K562 (cell line): ENCODE measurements around the gene EDDM13. TPM values are rescaled to one million over a fixed set of nuclear protein-coding genes. Genes with fewer than 3 reads are reported as not detected.

Source experiments
- BRD9 ChIP-seq: fragments of 450-650 bp; IDR thresholded peaks from 2 replicates; pipeline ENCODE4 v1.6.1; 2018; ENCODE audit warnings: low read depth; ENCODE audit not compliant: partially characterized antibody
- DPF2 ChIP-seq: fragments of 450-650 bp; IDR thresholded peaks from 2 replicates; pipeline ENCODE4 v1.6.1; 2016
- NFE2L1 ChIP-seq: fragments of 450-650 bp; IDR thresholded peaks from 2 replicates; pipeline ENCODE4 v1.6.1; 2016; ENCODE audit warnings: missing genetic modification characterization, low read depth, mild to moderate bottlenecking, missing compliant biosample characterization, moderate library complexity, borderline replicate concordance
- NKRF ChIP-seq: fragments of 450-650 bp; IDR thresholded peaks from 2 replicates; pipeline ENCODE4 v1.6.1; 2016; ENCODE audit warnings: borderline replicate concordance
- PREB ChIP-seq: sonication (generic); formaldehyde crosslinking; IDR thresholded peaks from 2 replicates; pipeline ENCODE4 v1.8.1; 2023; ENCODE audit warnings: mild to moderate bottlenecking, missing genetic modification reagents
- PRPF4 ChIP-seq: fragments of 200-400 bp; formaldehyde crosslinking; IDR thresholded peaks from one replicate; pipeline ENCODE4 v1.6.1; 2017; ENCODE audit warnings: low read length, low read depth, mild to moderate bottlenecking; ENCODE audit not compliant: insufficient read depth, poor library complexity, severe bottlenecking
- PTTG1 ChIP-seq: fragments of 450-650 bp; IDR thresholded peaks from 2 replicates; pipeline ENCODE4 v1.6.1; 2016; ENCODE audit warnings: low read depth, mild to moderate bottlenecking, missing genetic modification characterization, missing compliant biosample characterization
- RNF219 ChIP-seq: fragments of 250-450 bp; sonication (Bioruptor Pico); IDR thresholded peaks from 2 replicates; pipeline ENCODE4 v1.5.0; 2022; ENCODE audit warnings: mild to moderate bottlenecking
- TAF1 ChIP-seq: IDR thresholded peaks from 2 replicates; pipeline ENCODE4 v1.6.1; 2011; ENCODE audit warnings: mild to moderate bottlenecking, low read length, moderate library complexity; ENCODE audit not compliant: insufficient read depth, control insufficient read depth, severe bottlenecking; ENCODE audit errors: extremely low read depth
- TAF7 ChIP-seq: fragments of 450-650 bp; IDR thresholded peaks from 2 replicates; pipeline ENCODE4 v1.6.1; 2016; ENCODE audit warnings: missing genetic modification characterization, missing compliant biosample characterization
- TAL1 ChIP-seq: fragments of 450-650 bp; IDR thresholded peaks from 2 replicates; pipeline ENCODE4 v1.6.1; 2016; ENCODE audit warnings: mild to moderate bottlenecking
- TFE3 ChIP-seq: fragments of 450-650 bp; formaldehyde crosslinking; IDR thresholded peaks from 2 replicates; pipeline ENCODE4 v1.4.0; 2020; ENCODE audit warnings: mild to moderate bottlenecking, mixed read lengths
- THAP12 ChIP-seq: fragments of 250-450 bp; sonication (Bioruptor Pico); IDR thresholded peaks from 2 replicates; pipeline ENCODE4 v1.9.0; 2021; ENCODE audit warnings: mild to moderate bottlenecking, inconsistent platforms
- ZBTB8A ChIP-seq: fragments of 450-650 bp; IDR thresholded peaks from 2 replicates; pipeline ENCODE4 v1.6.1; 2018; ENCODE audit warnings: mild to moderate bottlenecking, moderate library complexity; ENCODE audit not compliant: partially characterized antibody
- ZNF449 ChIP-seq: fragments of 250-450 bp; sonication (Bioruptor Pico); IDR thresholded peaks from 2 replicates; pipeline ENCODE4 v1.8.0; 2022; ENCODE audit warnings: moderate library complexity, mild to moderate bottlenecking, inconsistent platforms
- ZNF79 ChIP-seq: fragments of 250-450 bp; sonication (Bioruptor Pico); IDR thresholded peaks from 2 replicates; pipeline ENCODE4 v1.4.0; 2020; ENCODE audit warnings: low read depth, mild to moderate bottlenecking, moderate library complexity
- polyA plus RNA-seq, 8 experiments: library from polyadenylated mRNA; depleted of rRNA in 4 of 8; stranded (reverse) in 5 of 8; unstranded in 3 of 8; fragments of >200 nt; fragmentation: Nextera tagmentation in 2 of 8; fragmentation: Illumina TruSeq in 1 of 8; extraction: Ambion mirVana in 2 of 8; extraction: Trizol in 1 of 8; gene quantifications; 2 replicates each; pipeline versions ENCODE4 v1.2.1 to v1.2.3, GENCODE V29; 2011 to 2014; ENCODE audit warnings: inconsistent platforms in 1 of 8, missing spikeins in 1 of 8
- total RNA-seq, 7 experiments: library from RNA; depleted of rRNA in 6 of 7; stranded (reverse); fragments of >200 nt in 6 of 7; fragmentation: Illumina TruSeq in 2 of 7; extraction: Trizol in 2 of 7; gene quantifications; 2 replicates each; pipeline versions ENCODE4 v1.2.1 to v1.2.3, GENCODE V29; 2011 to 2021; ENCODE audit warnings: low replicate concordance in 1 of 7

Gene EDDM13
- total and polyA plus RNA-seq, 9 of the 15 experiments (the other 6 are each of a cell fraction or from before 2014, with no cell fraction given): 2.0 to 7.7 (median 4.1) TPM

GRCh38 chr19:56321254-56321988, 48.9 kb downstream of the EDDM13 start (continued):
- TF ChIP-seq PRPF4 (no peak), THAP12 (no peak), PREB (no peak), DPF2 (no peak), ZNF79 (CRISPR knock-in tag) (no peak), ZBTB8A (no peak), RNF219 (no peak), ZNF449 (no peak), NKRF (no peak), TAF7 (no peak), BRD9 (no peak), TFE3 (CRISPR knock-in tag) (no peak), NFE2L1 (no peak), TAF1 (no peak), TAL1 (peak; percentile 87), PTTG1 (no peak)
